Adipose tissue (tissue), 3 donors: Measurements from ENCODE around the gene FBXL13. TPM values are rescaled to one million over a fixed set of nuclear protein-coding genes. Genes with fewer than 3 reads are reported as not detected.
"Not testable (repeated sequence)": the region's sequence is repeated elsewhere in the genome, so short reads cannot be mapped to it uniquely, and the experiment has no call there.

ENCODE experiments used
- H3K27ac ChIP-seq: one replicate; pipeline ENCODE4 v1.5.1; 2013; ENCODE audit warnings: low read depth, low read length
- WGBS, 3 donors: extraction: QIAGEN DNeasy Blood & Tissue Kit; methylation state at CpG; one replicate each; pipeline ENCODE4 v1.1.7; 2013; 5-methylcytosine and 5-hydroxymethylcytosine counted together
- polyA plus RNA-seq, 3 donors: library from polyadenylated mRNA; stranded (reverse); fragments of 200-250 nt; gene quantifications; one replicate each; pipeline ENCODE4 v1.2.3, GENCODE V29; 2013
- donor health status: healthy with polysubstance abuse.
- donor health status: Bipolar disorder and iron deficiency.
- donor health status: healthy.

The FBXL13 gene
- polyA plus RNA-seq, 3 donors: 0.38 to 0.59 (median 0.56) TPM

DNA sequence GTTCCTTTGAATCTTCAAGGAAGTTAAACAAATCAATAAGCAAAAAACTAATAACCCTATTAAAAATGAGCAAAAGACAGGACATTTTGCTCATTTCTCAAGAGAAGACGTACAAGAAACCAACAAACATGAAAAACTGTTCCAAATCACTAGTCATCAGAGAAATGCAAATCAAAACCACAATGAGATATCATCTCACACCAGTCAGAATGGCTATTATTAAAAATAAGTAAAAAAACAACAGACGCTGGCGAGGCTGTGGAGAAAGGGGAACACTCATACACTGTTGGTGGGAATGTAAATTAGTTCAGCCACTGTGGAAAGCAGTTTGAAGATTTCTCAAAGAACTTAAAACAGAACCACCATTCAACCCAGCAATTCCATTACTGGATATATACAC is 304.1 kb downstream of the FBXL13 start:
- H3K27ac ChIP-seq: not testable (repeated sequence)
- WGBS, 3 donors: 90 to 97% (median 95%) methylated on average over 3 of the region's 3 CpGs

DNA sequence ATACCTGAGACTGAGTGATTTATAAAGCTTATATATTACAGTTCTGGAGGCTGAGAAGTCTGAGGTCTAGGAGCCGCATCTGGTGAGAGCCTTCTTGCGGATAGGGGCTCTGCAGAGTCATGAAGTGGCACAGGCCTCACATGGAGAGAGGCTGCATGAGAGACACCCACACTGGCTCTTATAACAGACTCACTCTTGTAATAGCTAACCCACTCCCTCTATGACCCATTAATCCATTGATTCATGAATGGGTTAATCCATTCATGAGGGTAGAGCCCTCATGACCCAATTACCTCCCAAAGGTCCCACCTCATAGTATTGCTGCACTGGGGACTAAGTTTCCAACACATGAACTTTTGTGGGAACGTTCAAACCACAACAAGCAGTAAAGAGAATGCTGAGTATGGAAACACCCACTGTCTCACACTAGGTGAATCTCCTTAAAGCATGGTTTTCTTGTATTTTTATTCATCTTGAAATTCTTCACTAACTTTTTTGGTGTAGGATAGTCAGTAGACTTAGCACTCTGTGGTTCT is 304.9 kb downstream of the FBXL13 start:
- 90 to 99% (median 91%) methylated on average over 2 to 3 of the region's 3 CpGs for WGBS, 3 donors
- H3K27ac ChIP-seq: not testable (repeated sequence)

DNA sequence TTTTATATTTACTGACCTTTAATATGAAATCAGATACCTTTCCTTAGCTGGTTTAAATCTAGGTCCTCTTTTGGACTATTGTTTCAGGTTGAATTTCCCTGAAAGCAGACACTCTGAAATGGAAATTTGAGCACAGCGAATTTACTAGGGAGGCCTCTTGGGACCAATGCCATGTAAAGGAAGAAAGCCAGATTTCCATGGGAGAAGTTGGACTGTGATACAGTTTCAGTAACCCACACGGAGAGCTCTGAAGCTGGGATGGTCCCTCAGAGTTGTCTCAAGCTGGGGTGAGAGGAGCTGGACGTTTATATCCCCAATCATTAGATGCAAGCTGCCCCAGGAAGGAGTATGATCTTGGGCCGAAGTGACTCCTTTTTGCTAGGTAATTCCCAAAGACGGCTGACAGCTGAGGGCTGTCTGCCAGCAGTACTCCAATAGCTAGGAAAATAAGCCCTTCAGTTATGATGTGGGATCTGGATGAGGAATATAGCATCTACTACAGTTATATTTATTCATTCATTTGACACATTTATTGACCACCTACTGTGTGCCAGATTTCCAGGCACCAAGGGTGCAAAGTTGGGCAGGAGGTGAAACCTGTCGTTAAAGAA is 311.2 kb downstream of the FBXL13 start:
- H3K27ac ChIP-seq: not testable (repeated sequence)
- WGBS, 3 donors: 39 to 69% (median 67%) methylated on average over 6 of the region's 6 CpGs

Other genes with a start within 250 kb of the FBXL13 start
- gene LRRC17, start 161.8 kb downstream of the FBXL13 start, polyA plus RNA-seq: 1 to 10 TPM in 2 of 3 donors, under 1 TPM in 1; 1.00 to 2.5 (median 1.2) TPM
- 10 to 100 TPM; 19.0 to 28.3 (median 19.2) TPM for gene ARMC10, start 344 bp upstream of the FBXL13 start, polyA plus RNA-seq
- gene NAPEPLD, start 74.3 kb upstream of the FBXL13 start, polyA plus RNA-seq: 1 to 10 TPM; 2.2 to 5.1 (median 2.6) TPM
- gene PMPCB, start 222.6 kb upstream of the FBXL13 start, polyA plus RNA-seq: 10 to 100 TPM; 44.3 to 64.9 (median 45.7) TPM